HG02938 (cell line): Measurements from ENCODE around the gene ANXA10.
"Not testable (repeated sequence)": the region's sequence is repeated elsewhere in the genome, so short reads cannot be mapped to it uniquely, and the experiment has no call there.

Experiments used
- ATAC-seq: cut with Tn5 transposase; IDR thresholded peaks from one replicate; pipeline ENCODE4 v1.9.1; 2021; ENCODE audit warnings: mild to moderate bottlenecking, moderate library complexity; ENCODE audit not compliant: unreplicated experiment

Gene ANXA10

GRCh38 chr4:168118116-168118655 is 25.8 kb downstream of the ANXA10 start:
- ATAC-seq = no peak

DNA sequence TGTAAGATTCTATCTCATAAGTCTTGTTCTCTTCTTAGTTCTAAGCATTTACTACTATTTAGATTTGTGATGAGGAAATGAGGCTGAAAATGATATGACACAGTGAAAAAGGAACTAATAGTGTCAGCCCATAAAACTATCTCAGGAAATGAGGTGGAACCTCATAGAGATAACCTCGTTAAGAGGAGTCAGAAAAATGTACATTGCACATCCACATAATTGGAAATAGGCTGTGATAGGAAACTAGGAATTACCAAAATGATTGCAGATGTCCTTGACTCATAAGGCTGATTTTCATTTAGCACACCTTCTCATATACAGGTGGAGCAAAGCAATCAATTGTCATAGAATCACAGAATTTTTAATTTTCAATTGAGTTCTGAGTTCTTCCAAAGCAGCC is 26.8 kb downstream of the ANXA10 start:
- ATAC-seq = no peak

DNA sequence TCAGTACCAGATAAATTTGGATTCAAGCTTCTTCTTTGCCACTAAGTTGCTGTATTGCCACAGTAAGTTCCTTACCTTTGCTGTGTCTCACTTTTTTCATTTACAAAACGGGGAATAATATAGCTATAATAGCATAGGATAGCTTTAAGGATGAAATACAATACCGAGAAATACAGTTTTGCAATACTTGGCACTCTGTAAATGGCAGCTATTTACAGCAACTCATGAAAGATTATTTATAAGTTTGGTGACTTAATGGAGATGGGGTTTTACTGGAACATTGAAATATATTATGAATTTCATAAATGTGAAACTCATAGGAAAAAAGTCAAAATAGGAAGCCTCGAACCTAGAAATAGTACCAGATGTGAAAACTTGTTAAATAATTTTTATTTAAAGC is 27.6 kb downstream of the ANXA10 start:
- no peak for ATAC-seq

- ATAC-seq = no peak
Measured at GRCh38 chr4:168120811-168121210, 28.5 kb downstream of the ANXA10 start.

GRCh38 chr4:168124008-168124641 is 31.8 kb downstream of the ANXA10 start:
- no peak for ATAC-seq

DNA sequence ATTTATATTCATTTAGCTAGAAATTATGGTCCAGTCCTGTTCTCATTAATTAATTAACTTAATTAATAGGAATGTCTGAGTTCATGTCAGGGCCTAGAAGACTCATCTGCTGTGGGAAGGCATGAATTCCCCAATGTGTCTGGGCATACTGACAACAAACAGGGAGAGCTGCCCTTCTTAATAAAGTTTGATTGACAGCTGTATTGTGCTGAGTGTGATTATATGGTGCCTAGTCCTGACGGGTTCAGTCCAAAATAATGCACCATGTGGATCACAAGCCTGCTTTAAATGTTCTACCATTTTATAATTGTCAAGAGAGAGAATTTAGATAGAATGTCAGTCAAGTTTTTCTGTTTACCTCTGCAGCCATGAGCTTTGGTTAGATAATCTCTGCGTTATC is 34.6 kb downstream of the ANXA10 start:
- ATAC-seq = no peak

GRCh38 chr4:168128601-168129000 is 36.3 kb downstream of the ANXA10 start:
- no peak for ATAC-seq

DNA sequence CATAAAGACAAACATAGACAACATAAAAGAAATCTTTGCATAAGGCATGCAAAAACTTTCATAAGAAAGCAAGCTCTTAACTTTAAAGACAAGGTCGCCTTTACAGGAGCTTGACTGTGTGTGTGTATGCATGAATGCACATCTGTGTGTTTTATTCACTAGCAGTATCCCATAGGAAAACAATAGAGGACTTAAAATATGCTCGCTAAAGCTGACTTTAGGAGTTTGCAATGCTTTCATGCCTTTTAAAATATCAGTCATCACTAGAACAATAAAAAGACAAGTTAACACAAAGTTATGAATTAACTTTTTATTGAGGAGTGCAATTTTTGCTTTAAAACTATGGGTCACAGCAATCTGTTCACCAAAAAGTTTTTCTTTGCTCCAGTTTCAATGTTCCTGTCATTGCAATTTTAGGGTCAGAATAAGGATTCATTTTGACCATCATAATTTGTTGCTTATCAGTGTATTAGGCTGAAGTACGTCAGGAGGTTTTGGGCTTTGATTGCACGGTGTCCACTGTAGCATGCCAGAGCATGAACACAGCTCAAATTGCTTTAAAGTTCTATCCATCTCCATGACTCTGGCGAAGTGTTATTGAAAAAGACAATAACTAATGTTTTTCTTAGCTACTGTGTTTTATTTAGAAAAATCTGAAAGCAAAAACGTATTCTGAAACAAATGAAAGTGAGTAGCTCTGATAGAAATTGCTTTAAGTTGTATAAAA is 36.9 kb downstream of the ANXA10 start:
- no peak for ATAC-seq

DNA sequence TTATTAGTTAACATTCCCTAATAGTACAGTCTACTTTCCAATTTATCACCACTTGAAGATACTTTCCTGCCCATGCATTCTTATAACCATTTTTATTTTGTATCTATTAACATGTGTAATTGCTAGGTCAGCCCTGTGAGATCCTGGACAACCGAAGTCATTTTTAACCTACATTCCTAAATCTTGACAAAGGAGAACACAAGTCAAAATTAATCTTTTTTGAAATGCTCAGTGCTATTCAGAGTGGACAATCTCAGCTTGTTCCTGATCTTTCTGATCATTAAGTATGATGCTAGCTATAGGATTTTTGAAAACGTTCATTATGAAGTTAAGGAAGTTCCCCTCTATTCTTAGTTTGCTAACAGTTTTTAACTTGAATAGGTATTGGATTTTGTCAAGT is 37.5 kb downstream of the ANXA10 start:
- ATAC-seq = no peak

DNA sequence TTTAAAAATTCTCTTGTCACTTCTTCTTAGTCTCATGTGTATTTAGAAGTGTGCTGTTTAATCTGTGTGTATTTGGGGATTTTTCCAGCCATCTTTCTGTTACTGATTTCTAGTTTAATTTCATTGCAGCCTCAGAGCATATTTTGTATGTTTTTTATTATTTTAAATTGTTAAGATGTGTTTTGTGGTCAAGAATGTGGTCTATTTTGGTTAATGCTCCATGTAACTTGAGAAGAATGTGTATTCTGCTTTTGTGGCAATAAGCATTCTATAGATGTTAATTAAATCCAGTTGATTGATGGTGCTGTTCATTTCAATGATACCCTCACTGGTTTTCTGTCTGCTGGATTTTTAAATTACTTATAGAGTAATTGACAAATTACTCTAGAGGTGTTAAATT is 38.9 kb downstream of the ANXA10 start:
- no peak for ATAC-seq

GRCh38 chr4:168134651-168135050 is 42.3 kb downstream of the ANXA10 start:
- no peak for ATAC-seq

DNA sequence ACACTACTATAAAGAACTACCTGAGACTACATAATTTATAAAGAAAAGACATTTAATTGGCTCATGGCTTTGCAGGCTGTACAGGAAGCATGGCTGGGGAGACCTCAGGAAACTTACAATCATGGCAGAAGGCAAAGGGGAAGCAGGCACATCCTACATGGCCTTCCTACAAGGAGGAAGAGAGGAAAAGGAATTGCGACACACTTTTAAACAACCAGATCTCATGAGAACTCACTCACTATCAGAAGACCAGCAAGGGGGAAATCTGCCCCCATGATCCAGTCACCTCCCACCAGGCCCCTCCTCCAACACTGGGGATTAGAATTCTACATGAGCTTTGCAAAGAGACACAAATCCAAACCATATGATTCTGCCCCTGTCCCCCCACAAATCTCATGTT is 43.5 kb downstream of the ANXA10 start:
- not testable (repeated sequence) for ATAC-seq

DNA sequence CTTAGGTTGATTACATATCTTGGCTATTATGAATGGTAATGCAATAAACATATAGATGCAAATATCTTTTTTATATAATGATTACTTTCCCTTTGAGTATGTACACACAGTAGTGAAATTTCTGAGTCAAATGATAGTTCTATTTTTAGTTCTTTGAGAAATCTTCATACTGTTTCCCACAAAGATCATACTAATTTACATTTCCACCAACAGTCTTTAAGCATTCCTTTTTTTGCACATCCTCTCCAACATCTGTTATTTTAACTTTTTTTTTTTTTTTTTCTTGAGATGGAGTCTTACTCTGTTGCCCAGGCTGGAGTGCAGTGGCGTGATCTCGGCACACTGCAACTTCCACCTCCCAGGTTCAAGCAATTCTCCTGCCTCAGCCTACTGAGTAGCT is 45.4 kb downstream of the ANXA10 start:
- ATAC-seq = not testable (repeated sequence)

DNA sequence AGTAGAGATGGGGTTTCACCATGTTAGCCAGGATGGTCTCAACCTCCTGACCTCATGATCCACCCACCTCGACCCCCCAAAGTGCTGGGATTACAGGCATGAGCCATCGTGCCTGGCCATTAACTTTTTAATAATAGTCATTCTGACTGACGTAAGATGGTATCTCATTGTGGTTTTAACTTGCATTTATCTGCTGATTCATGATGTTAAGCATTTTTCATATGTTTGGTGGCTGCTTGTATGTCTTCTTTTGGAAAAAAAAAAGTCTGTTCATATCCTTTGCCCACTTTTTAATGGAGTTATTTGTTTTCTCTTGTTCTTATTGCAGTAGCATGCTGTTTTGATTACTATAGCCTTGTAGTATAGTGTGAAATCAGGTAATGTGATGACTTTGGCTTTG is 45.8 kb downstream of the ANXA10 start:
- no peak for ATAC-seq

- ATAC-seq = no peak
Measured at GRCh38 chr4:168139336-168139735, 47.0 kb downstream of the ANXA10 start.

DNA sequence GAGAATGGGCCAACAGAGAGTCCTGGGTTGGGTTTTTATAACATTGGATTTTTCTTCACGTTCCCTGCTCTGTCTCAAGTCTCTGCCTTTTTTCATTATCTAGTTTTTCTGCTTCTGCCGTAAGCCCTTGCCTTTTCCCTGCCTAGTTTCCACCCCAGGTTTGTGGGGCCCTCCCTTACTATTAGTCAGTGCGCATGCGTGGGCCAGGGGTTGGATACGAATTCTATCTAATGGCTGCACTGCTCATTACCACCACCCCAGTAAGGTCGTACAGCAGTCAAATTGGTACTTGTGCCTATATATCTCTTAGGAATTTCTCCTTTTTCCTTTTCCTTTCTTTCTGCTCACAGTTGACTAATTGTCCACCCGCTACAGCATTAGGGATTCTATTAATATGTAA is 49.4 kb downstream of the ANXA10 start:
- no peak for ATAC-seq

- ATAC-seq = no peak
Measured at GRCh38 chr4:168143601-168144000, 51.3 kb downstream of the ANXA10 start.

- ATAC-seq = no peak
Measured at GRCh38 chr4:168150420-168151050, 58.2 kb downstream of the ANXA10 start.

GRCh38 chr4:168151327-168151726 is 59.0 kb downstream of the ANXA10 start:
- ATAC-seq = no peak

DNA sequence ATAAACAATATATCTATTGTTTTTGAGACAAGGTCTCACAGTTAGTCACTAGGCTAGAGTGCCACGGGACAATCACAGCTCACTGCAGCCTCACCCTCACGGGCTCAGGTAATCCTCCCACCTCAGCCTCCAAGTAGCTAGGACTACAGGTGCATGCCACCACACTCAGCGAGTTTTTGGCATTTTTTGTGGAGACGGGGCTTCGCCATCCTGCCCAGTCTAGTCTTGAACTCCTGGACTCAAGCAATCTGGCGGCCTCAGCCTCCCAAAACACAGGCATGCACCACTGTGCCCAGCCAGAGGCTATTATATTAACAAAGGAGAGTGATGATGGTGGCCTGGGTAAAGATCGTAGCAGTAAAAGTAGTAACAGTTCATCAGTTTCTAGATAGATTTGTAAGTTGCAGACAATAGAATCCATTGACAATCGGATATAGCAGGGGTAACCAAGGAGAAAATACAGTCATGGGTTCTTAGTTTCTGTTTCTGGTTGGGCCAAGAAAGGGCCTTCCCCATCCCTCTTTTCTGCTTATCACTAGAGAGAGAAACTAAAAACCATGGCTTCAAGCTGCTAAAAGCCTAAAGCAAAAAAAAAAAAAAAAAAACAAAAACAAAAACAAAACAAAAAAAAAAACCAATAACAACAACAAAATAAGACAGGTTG is 60.6 kb downstream of the ANXA10 start:
- ATAC-seq = no peak
